ENCODE data around the gene ATE1. TPM values are rescaled to one million over a fixed set of nuclear protein-coding genes. Genes with fewer than 3 reads are reported as not detected.

The ATE1 gene
- polyA plus RNA-seq, 1 experiment, result 17.9 TPM

DNA sequence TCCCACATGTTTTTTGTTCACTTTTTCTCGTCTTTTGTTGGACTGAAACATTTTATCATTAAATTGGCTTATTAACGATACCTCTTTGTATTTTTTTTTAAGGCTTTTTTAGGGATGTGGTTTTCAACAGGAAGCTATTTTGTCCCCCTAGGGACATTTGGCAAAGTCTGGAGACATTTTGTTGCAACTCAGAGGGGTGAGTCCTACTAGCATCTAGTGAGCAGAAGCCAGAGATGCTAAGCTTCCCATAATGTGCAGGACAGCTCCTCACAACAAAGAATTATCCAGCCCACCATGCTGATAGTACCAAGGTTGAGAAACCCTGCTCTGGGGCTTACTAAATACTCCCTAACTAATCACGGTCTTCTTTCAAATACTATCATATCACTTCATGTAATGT, 63.2 kb downstream of the ATE1 start:
- no peak for DNase-seq (ENCODE audit: low read depth, low spot score)
- Histone ChIP-seq H3K4me3 (ENCODE audit: low read depth, low read length) (no peak overlapping the region), H3K9me3 (ENCODE audit: control insufficient read depth, insufficient read depth, low read length) (no peaks in the 10 kb centered on the region), H3K27me3 (ENCODE audit: control insufficient read depth, insufficient read depth, low read length) (no peaks in the 10 kb centered on the region), H3K27ac (ENCODE audit: low read depth, low read length) (no peak overlapping the region)
- CTCF ChIA-PET, result interaction anchor here (0.9 to 1.8 kb wide), 2 partner anchors 40 to 916 kb away, joined by 4 to 6 read pairs; no protein-coding TSS in a partner anchor
- POLR2A ChIA-PET, result no interaction called here
- TF ChIP-seq, protein P1, sequence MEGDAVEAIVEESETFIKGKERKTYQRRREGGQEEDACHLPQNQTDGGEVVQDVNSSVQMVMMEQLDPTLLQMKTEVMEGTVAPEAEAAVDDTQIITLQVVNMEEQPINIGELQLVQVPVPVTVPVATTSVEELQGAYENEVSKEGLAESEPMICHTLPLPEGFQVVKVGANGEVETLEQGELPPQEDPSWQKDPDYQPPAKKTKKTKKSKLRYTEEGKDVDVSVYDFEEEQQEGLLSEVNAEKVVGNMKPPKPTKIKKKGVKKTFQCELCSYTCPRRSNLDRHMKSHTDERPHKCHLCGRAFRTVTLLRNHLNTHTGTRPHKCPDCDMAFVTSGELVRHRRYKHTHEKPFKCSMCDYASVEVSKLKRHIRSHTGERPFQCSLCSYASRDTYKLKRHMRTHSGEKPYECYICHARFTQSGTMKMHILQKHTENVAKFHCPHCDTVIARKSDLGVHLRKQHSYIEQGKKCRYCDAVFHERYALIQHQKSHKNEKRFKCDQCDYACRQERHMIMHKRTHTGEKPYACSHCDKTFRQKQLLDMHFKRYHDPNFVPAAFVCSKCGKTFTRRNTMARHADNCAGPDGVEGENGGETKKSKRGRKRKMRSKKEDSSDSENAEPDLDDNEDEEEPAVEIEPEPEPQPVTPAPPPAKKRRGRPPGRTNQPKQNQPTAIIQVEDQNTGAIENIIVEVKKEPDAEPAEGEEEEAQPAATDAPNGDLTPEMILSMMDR (IDR thresholded peaks at IDR 0.05; ENCODE audit: low read depth, low read length), result no peak

DNA sequence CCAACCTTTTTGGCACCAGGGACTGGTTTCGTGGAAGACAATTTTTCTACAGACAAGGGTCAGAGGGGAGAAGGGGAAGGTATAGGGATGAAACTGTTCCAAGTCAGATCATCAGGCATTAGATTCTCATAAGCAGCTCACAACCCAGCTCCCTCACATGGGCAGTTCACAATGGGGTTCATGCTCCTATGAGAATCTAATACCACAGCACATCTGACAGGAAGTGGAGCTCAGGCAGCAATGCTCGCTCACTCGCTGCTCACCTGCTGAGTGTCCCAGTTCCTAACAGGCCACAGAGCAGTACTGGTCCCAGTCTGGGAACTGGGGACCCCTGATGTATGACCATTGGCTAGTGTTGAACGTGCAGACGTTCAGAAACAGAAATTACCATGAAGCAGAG, 63.7 kb downstream of the ATE1 start:
- ChIA-PET POLR2A (no interaction called here), CTCF (interaction anchor here (0.9 to 1.8 kb wide), 2 partner anchors 39 to 915 kb away, joined by 4 to 6 read pairs; no protein-coding TSS in a partner anchor)
- H3K9me3 ChIP-seq (ENCODE audit: control insufficient read depth, insufficient read depth, low read length), result no peaks in the 10 kb centered on the region
- H3K27me3 ChIP-seq (ENCODE audit: control insufficient read depth, insufficient read depth, low read length), result no peaks in the 10 kb centered on the region
- H3K4me3 ChIP-seq (ENCODE audit: low read depth, low read length), result no peak overlapping the region
- no peak overlapping the region for H3K27ac ChIP-seq (ENCODE audit: low read depth, low read length)
- DNase-seq (ENCODE audit: low read depth, low spot score), result no peak
- TF ChIP-seq, protein P1 (IDR thresholded peaks at IDR 0.05; ENCODE audit: low read depth, low read length), result no peak

DNA sequence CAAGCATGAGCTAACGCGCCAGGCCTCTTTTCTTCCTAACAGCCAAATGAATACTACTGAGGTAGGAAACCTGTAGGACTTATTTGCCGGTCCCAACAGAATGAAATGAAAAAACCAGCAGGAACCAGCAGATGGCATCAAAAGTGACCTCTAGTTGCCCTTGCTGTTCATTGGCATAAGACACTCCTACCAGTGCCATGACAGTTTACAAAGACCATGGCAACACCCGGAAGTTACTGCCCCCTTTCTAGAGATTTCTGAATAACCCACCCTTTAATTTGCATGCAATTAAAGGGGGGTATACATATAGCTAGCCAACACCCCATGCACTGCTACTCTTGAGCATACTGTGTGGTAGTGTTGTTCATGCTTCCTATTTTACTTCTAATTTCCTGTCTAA, 65.2 kb downstream of the ATE1 start:
- DNase-seq (ENCODE audit: low read depth, low spot score), result no peak
- Histone ChIP-seq H3K4me3 (ENCODE audit: low read depth, low read length) (no peak overlapping the region), H3K9me3 (ENCODE audit: control insufficient read depth, insufficient read depth, low read length) (no peaks in the 10 kb centered on the region), H3K27me3 (ENCODE audit: control insufficient read depth, insufficient read depth, low read length) (no peaks in the 10 kb centered on the region), H3K27ac (ENCODE audit: low read depth, low read length) (no peak overlapping the region)
- ChIA-PET CTCF (interaction anchor here (0.9 kb wide), 1 partner anchor 37 kb away, joined by 3 read pairs; no protein-coding TSS in a partner anchor), POLR2A (no interaction called here)
- TF ChIP-seq, protein P1 (IDR thresholded peaks at IDR 0.05; ENCODE audit: low read depth, low read length), result no peak

DNA sequence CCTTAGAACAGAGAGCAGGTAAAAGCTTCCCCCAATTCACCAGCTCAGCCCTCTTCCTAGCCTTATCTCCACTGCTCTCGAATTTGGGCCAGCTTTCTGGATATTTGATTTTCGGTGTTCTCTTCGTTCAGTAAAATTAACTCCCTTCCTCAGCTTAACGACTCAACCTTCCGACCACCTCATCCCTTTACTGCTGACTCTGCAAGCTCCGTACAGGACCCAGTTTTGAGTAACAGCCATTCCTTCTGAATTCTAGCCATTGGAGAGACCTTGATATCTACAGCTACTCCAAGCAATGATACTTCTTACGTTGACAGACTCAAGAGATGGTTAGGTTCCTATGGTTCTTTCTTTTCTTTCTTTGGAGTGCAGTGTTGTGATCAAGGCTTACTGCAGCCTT, 65.8 kb downstream of the ATE1 start:
- ChIA-PET CTCF (interaction anchor here (0.9 kb wide), 1 partner anchor 38 kb away, joined by 3 read pairs; no protein-coding TSS in a partner anchor), POLR2A (no interaction called here)
- Histone ChIP-seq H3K4me3 (ENCODE audit: low read depth, low read length) (no peak overlapping the region), H3K27ac (ENCODE audit: low read depth, low read length) (no peak overlapping the region), H3K27me3 (ENCODE audit: control insufficient read depth, insufficient read depth, low read length) (no peaks in the 10 kb centered on the region), H3K9me3 (ENCODE audit: control insufficient read depth, insufficient read depth, low read length) (no peaks in the 10 kb centered on the region)
- no peak for DNase-seq (ENCODE audit: low read depth, low spot score)
- TF ChIP-seq, protein P1 (IDR thresholded peaks at IDR 0.05; ENCODE audit: low read depth, low read length), result no peak

DNA sequence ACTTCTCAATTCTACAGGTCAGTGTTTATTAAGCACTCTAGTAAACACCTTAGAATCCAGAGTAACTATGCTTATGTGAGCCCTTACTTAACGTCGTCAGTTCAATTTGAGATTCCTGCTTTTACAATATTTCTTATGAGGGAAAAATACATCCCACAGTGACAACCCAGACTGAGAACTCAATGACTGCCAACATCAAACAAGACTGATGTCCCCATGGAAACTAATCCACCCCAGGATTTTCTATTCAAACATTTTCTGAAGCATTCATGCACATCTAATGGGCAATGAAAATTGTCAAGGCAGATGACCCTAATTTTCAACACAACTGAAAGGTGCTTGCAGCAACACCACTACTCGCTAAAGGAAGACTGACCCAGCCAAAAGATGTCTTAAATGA, 67.0 kb downstream of the ATE1 start:
- ChIA-PET POLR2A (no interaction called here), CTCF (no interaction called here)
- no peak for DNase-seq (ENCODE audit: low read depth, low spot score)
- Histone ChIP-seq H3K9me3 (ENCODE audit: control insufficient read depth, insufficient read depth, low read length) (no peaks in the 10 kb centered on the region), H3K4me3 (ENCODE audit: low read depth, low read length) (no peak overlapping the region), H3K27me3 (ENCODE audit: control insufficient read depth, insufficient read depth, low read length) (no peaks in the 10 kb centered on the region), H3K27ac (ENCODE audit: low read depth, low read length) (no peak overlapping the region)
- TF ChIP-seq, protein P1 (IDR thresholded peaks at IDR 0.05; ENCODE audit: low read depth, low read length), result no peak
